HFF-Myc (cell line): ENCODE measurements around the gene TTC9C.
"Not testable (repeated sequence)": the region's sequence is repeated elsewhere in the genome, so short reads cannot be mapped to it uniquely, and the experiment has no call there.

ENCODE experiments used
- DNase-seq: peaks from one replicate; pipeline ENCODE4 v3.0.0-alpha.2; 2011; ENCODE audit warnings: low read depth; ENCODE audit errors: extremely low read depth
- H3K4me3 ChIP-seq: replicated peaks from 2 replicates; pipeline ENCODE4 v1.5.1; 2011; ENCODE audit warnings: low read depth, mild to moderate bottlenecking, control low read depth, low read length
- TF ChIP-seq, protein P1 (sequence below): IDR thresholded peaks from 2 replicates; pipeline ENCODE4 v1.5.1; 2012; ENCODE audit warnings: mild to moderate bottlenecking, low read depth, low read length, control low read depth; ENCODE audit errors: missing control alignments

The TTC9C gene

DNA sequence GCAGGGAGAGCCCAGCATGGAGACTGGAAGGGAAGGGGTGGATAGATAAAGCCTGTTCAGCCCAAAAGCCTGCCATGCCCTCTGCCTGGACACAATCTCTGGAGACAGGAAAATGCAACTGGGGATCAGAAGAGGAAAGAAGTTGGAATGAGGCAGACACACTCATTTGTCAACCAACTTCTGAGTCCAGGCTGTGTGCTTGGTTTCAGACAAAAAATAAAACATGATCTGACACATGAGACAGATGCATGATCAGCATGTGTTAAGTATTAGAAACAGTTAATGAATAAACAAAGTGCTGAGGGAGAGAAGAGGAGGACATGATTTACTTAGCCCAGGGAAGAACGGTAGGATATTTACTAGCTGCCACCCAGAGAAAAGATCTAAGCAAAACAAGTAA, 39.8 kb upstream of the TTC9C start:
- peak overlapping the region; percentile 38 for H3K4me3 ChIP-seq
- DNase-seq, result no peak
- TF ChIP-seq, protein P1, sequence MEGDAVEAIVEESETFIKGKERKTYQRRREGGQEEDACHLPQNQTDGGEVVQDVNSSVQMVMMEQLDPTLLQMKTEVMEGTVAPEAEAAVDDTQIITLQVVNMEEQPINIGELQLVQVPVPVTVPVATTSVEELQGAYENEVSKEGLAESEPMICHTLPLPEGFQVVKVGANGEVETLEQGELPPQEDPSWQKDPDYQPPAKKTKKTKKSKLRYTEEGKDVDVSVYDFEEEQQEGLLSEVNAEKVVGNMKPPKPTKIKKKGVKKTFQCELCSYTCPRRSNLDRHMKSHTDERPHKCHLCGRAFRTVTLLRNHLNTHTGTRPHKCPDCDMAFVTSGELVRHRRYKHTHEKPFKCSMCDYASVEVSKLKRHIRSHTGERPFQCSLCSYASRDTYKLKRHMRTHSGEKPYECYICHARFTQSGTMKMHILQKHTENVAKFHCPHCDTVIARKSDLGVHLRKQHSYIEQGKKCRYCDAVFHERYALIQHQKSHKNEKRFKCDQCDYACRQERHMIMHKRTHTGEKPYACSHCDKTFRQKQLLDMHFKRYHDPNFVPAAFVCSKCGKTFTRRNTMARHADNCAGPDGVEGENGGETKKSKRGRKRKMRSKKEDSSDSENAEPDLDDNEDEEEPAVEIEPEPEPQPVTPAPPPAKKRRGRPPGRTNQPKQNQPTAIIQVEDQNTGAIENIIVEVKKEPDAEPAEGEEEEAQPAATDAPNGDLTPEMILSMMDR, result no peak

DNA sequence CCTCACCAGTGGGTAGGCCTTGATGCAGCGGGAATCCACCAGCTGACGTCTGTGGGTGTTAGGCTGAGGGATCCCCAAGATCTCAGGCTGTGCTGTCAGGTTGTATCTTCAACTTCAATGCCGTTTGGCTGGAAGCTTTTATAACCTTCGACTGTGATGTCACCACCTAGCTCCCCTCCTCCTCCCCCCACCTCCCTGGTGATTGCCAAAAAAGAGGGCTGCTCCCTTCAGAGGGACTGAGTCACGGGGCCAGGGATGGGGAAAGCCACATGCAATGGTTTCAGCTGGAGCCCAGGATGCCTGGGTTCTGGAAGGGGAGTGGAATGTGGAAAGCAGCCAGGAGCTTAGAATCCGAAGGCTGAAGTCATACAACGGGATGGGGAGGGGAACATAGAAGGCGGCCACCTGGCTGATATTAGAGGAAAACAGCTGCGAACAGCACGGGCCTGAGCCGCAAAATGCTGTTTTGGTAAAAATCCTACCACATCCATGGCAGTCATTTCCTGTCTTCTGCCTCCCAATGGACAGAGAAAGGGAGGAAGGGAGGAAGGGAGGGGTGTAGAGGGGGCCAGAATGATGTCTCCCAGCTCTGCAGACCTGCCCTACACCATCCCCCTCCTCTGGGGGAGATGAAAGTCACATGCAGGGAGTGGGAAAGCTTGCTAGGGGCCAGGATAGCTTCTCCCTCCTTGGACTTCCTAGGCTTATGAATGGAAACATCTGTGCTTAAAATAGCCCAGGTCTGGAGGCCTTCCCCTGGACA, 38.7 kb upstream of the TTC9C start, which contains the start of gene LRRN4CL:
Gene LRRN4CL, minus strand, starts transcription at position 110 of the 763 bp plus-strand sequence. CDS start 1,022 bp downstream, outside the sequence.
- peak; percentile 96 for DNase-seq
- TF ChIP-seq, protein P1, result no peak
- peak within 1 kb of the TSS; percentile 38 for H3K4me3 ChIP-seq

DNA sequence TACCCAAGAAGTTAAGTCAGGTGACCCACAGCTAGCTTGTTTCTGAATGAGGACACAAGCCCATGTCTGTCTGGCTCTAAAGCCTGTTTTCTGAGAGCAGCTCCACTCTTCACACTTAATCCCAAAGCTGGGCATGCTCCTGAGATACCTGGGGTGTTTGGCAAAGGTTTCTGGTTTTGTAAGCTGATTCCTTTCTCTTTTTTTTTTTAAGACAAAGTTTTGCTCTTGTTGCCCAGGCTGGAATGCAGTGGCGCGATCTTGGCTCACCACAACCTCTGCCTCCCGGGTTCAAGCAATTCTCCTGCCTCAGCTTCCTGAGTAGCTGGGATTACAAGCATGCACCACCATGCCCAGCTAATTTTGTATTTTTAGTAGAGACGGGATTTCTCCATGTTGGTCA, 34.7 kb upstream of the TTC9C start:
- not testable (repeated sequence) for H3K4me3 ChIP-seq, DNase-seq

DNA sequence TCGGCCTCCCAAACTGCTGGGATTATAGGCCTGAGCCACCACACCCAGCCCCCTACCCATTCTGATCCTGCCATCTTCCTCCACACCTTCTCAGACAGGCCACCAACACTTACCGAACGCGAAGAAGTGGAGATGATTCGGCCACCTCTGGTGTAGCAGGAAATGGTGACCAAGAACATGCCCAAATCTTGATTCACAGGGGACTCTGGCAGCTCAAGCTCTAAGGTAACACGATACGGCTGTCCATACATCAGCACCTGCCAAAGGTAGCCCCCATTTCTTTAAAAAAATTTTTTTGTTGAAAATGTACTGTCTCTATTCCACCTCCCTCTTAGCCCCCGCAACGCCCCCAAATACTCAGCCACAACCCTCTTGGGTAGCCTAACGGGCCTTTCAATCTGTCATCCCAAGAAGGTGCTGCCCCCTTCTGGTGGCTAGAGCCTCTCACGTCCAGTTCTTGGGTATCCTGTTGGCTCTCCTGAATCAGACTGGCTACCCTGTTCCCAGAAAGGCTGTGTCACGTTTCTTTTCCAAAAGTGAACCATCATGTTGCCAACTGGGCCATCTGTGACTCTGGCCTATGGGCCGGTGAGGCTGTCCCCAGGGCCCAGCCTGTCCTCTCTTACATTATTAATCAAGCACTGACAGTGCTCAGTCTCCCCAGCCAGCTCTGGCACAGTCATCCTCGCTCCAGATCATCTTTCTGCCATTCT, 33.7 kb upstream of the TTC9C start:
- TF ChIP-seq, protein P1, result peak; percentile 89
- H3K4me3 ChIP-seq, result no peak overlapping the region
- DNase-seq, result peak; percentile 65

DNA sequence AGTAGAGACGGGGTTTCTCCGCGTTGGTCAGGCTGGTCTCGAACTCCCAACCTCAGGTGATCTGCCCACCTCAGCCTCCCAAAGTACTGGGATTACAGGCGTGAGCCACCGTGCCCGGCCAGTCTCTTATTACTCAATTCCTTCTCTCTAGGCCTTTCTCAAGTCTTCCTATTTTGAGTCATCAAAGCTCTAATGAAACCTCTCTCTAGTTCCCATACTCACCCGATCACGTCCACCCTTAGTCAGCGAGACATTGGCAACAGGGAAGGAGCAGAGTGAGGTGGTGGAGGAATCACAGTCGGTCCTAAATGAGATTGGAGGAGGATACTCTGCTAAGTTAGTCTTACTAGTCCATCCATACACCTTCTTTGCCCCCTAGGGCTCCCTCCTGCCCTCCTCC, 26.0 kb upstream of the TTC9C start:
- no peak overlapping the region for H3K4me3 ChIP-seq
- TF ChIP-seq, protein P1, result no peak
- DNase-seq, result no peak

DNA sequence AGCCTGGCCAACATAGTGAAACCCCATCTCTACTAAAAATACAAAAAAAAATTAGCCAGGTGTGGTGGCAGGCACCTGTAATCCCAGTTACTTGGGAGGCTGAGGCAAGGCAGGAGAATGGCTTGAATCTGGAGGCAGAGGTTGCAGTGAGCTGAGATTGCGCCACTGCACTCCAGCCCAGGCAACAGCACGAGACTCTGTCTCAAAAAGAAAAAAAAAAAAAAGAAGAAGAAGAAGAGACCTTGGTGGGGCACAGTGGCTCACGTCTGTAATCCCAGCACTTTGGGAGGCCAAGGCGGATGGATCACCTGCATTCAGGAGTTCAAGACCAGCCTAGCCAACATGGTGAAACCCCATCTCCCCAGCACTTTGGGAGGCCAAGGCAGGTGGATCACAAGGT, 24.4 kb upstream of the TTC9C start:
- not testable (repeated sequence) for DNase-seq, H3K4me3 ChIP-seq

DNA sequence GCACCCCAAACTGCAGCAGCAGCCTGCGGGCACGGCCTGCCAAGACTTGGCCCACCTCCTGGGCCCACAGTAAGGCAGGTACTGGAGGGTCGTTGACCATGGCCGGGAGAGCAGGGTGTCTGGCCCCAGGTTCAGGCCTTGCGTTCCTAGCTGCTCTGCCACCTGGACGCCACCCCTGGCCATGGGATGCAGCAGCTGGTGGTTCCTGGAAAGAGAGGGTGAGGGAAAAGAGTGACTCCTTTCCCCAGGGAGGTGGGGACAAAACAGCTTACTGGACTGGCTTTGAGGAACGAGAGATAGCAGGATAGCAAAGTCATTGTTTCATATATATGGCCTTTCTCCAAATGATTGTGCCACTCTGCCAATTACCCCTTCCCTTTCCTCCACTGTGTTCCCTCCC, 22.9 kb upstream of the TTC9C start:
- peak overlapping the region; percentile 70 for H3K4me3 ChIP-seq
- DNase-seq, result no peak

More for the DNA sequence above, 22.9 kb upstream of the TTC9C start:
- TF ChIP-seq, protein P1, result no peak
